ENCODE measurements around the gene MT1F.

MT1F gene

GRCh38 chr16:56641166-56641565, 16.6 kb upstream of the MT1F start:
- TF ChIP-seq POLR2AphosphoS5 (IDR thresholded peaks at IDR 0.05; ENCODE audit: low read depth, low read length) (no peak), POLR2A (IDR thresholded peaks at IDR 0.05; ENCODE audit: low read depth, low read length) (no peak), PAX5 (IDR thresholded peaks at IDR 0.05; ENCODE audit: insufficient read depth, low read length, severe bottlenecking) (no peak), POU2F2 (IDR thresholded peaks at IDR 0.05; ENCODE audit: low read depth, low read length) (no peak), TAF1 (IDR thresholded peaks at IDR 0.05; ENCODE audit: low read depth, low read length) (no peak), SPI1 (IDR thresholded peaks at IDR 0.05; ENCODE audit: low read depth, low read length) (no peak)
- DNase-seq (ENCODE audit: insufficient read length, low spot score) (no peak), FAIRE-seq (no peak)

DNA sequence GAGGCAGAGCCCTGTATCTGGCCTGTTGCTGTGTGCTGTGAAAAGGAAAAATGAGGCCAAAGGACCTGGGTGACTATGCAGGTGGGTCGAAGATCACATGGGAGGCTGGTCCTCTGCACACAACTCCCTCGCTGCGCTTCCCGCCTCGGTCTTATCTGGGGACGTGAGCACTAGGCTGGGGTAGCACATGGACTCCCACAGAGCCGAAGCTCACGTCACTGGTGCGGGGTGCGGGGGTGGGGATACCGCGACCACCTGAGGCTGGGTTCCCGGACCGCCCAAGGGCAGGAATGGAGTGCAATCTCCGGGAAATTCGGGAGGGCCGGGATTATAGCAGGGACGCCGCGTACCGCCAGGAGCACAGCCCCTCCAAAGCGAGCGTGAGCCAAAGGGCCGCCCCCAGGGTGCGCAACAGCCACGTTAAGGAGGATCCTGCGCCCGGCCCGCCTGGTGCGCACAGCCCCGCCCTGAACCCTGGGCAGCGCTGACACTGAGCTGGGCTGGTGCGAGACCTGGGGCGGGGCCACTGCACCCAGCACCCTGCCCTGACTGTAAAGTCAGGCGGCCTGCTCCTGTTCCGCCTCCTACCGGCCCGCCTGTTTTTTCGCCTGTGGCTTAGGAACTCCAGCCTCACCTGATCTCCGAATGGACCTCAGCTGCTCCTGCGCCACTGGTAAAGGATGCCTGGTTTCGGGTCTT, 14.5 kb upstream of the MT1F start:
- no peak for TF ChIP-seq POLR2AphosphoS5 (IDR thresholded peaks at IDR 0.05; ENCODE audit: low read depth, low read length)
- TF ChIP-seq PAX5 (IDR thresholded peaks at IDR 0.05; ENCODE audit: insufficient read depth, low read length, severe bottlenecking): no peak
- TF ChIP-seq POU2F2 (IDR thresholded peaks at IDR 0.05; ENCODE audit: low read depth, low read length): no peak
- TF ChIP-seq SPI1 (IDR thresholded peaks at IDR 0.05; ENCODE audit: low read depth, low read length): no peak
- no peak for TF ChIP-seq POLR2A (IDR thresholded peaks at IDR 0.05; ENCODE audit: low read depth, low read length)
- TF ChIP-seq TAF1 (IDR thresholded peaks at IDR 0.05; ENCODE audit: low read depth, low read length): no peak
- no peak for DNase-seq (ENCODE audit: insufficient read length, low spot score)
- no peak for FAIRE-seq

GRCh38 chr16:56643833-56644232, 13.9 kb upstream of the MT1F start:
- DNase-seq (ENCODE audit: insufficient read length, low spot score) (no peak), FAIRE-seq (no peak)
- TF ChIP-seq PAX5 (IDR thresholded peaks at IDR 0.05; ENCODE audit: insufficient read depth, low read length, severe bottlenecking) (no peak), POLR2AphosphoS5 (IDR thresholded peaks at IDR 0.05; ENCODE audit: low read depth, low read length) (no peak), TAF1 (IDR thresholded peaks at IDR 0.05; ENCODE audit: low read depth, low read length) (no peak), POU2F2 (IDR thresholded peaks at IDR 0.05; ENCODE audit: low read depth, low read length) (no peak), POLR2A (IDR thresholded peaks at IDR 0.05; ENCODE audit: low read depth, low read length) (no peak), SPI1 (IDR thresholded peaks at IDR 0.05; ENCODE audit: low read depth, low read length) (no peak)

GRCh38 chr16:56645311-56645710, 12.4 kb upstream of the MT1F start:
- TF ChIP-seq PAX5 (IDR thresholded peaks at IDR 0.05; ENCODE audit: insufficient read depth, low read length, severe bottlenecking): no peak
- TF ChIP-seq POLR2A (IDR thresholded peaks at IDR 0.05; ENCODE audit: low read depth, low read length): no peak
- no peak for DNase-seq (ENCODE audit: insufficient read length, low spot score)
- no peak for FAIRE-seq

DNA sequence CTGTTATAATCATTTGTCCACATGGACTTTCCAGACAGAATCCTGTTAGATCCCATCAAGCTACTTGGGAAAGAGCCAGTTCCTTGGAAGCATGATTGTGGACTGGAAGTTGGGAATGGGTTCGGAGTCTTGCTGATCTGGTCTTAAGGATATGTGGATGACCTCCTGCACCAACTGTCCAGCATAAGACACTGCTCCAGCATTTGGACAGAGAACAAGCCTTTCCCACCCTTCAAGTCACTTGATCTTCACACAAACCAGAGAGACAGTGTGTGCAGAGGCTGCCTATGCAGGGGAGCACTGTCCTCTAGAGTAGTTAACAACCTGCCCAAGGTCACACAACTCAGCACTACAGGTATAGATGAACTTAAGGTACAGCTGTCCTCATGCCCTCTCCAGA, 11.9 kb upstream of the MT1F start:
- TF ChIP-seq POU2F2 (IDR thresholded peaks at IDR 0.05; ENCODE audit: low read depth, low read length) (no peak), TAF1 (IDR thresholded peaks at IDR 0.05; ENCODE audit: low read depth, low read length) (no peak), POLR2AphosphoS5 (IDR thresholded peaks at IDR 0.05; ENCODE audit: low read depth, low read length) (no peak), POLR2A (IDR thresholded peaks at IDR 0.05; ENCODE audit: low read depth, low read length) (no peak), SPI1 (IDR thresholded peaks at IDR 0.05; ENCODE audit: low read depth, low read length) (no peak), PAX5 (IDR thresholded peaks at IDR 0.05; ENCODE audit: insufficient read depth, low read length, severe bottlenecking) (no peak)
- DNase-seq (ENCODE audit: insufficient read length, low spot score) (no peak), FAIRE-seq (no peak)

GRCh38 chr16:56647641-56648431, 9.9 kb upstream of the MT1F start:
- TF ChIP-seq POLR2AphosphoS5 (IDR thresholded peaks at IDR 0.05; ENCODE audit: low read depth, low read length): no peak
- TF ChIP-seq TAF1 (IDR thresholded peaks at IDR 0.05; ENCODE audit: low read depth, low read length): no peak
- TF ChIP-seq POLR2A (IDR thresholded peaks at IDR 0.05; ENCODE audit: low read depth, low read length): no peak
- TF ChIP-seq POU2F2 (IDR thresholded peaks at IDR 0.05; ENCODE audit: low read depth, low read length): no peak
- TF ChIP-seq PAX5 (IDR thresholded peaks at IDR 0.05; ENCODE audit: insufficient read depth, low read length, severe bottlenecking): no peak
- TF ChIP-seq SPI1 (IDR thresholded peaks at IDR 0.05; ENCODE audit: low read depth, low read length): no peak
- FAIRE-seq (no peak), DNase-seq (ENCODE audit: insufficient read length, low spot score) (no peak)

GRCh38 chr16:56649271-56649670, 8.5 kb upstream of the MT1F start:
- TF ChIP-seq POLR2A (IDR thresholded peaks at IDR 0.05; ENCODE audit: low read depth, low read length) (no peak), TAF1 (IDR thresholded peaks at IDR 0.05; ENCODE audit: low read depth, low read length) (no peak), PAX5 (IDR thresholded peaks at IDR 0.05; ENCODE audit: insufficient read depth, low read length, severe bottlenecking) (no peak), POU2F2 (IDR thresholded peaks at IDR 0.05; ENCODE audit: low read depth, low read length) (no peak), POLR2AphosphoS5 (IDR thresholded peaks at IDR 0.05; ENCODE audit: low read depth, low read length) (no peak), SPI1 (IDR thresholded peaks at IDR 0.05; ENCODE audit: low read depth, low read length) (no peak)
- FAIRE-seq: no peak
- DNase-seq (ENCODE audit: insufficient read length, low spot score): no peak

DNA sequence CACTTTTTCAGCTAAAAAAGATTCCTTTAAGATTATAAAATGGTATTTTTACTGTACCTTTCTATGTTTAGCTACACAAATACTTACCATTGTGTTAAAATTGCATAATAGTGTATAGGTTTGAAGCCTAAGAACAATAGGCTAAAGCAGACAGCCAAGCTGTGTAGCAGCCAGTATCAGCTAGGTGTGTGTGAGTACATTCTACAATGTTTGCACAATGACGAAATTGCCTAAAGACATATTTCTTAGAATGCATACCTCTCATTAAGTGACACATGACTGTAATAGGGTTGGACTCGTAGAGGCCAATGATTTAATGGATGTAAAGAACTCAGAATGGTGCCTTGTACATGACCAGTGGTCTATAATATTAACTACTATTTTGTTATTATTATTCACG, 7.9 kb upstream of the MT1F start:
- TF ChIP-seq POLR2A (IDR thresholded peaks at IDR 0.05; ENCODE audit: low read depth, low read length): no peak
- no peak for TF ChIP-seq PAX5 (IDR thresholded peaks at IDR 0.05; ENCODE audit: insufficient read depth, low read length, severe bottlenecking)
- no peak for TF ChIP-seq TAF1 (IDR thresholded peaks at IDR 0.05; ENCODE audit: low read depth, low read length)
- TF ChIP-seq POU2F2 (IDR thresholded peaks at IDR 0.05; ENCODE audit: low read depth, low read length): no peak
- TF ChIP-seq POLR2AphosphoS5 (IDR thresholded peaks at IDR 0.05; ENCODE audit: low read depth, low read length): no peak
- no peak for TF ChIP-seq SPI1 (IDR thresholded peaks at IDR 0.05; ENCODE audit: low read depth, low read length)
- FAIRE-seq (no peak), DNase-seq (ENCODE audit: insufficient read length, low spot score) (no peak)

GRCh38 chr16:56651586-56651985, 6.2 kb upstream of the MT1F start, which contains the start of gene MT1B:
Gene MT1B, plus strand, starts transcription at chr16:56651886. Its CDS starts 68 bp downstream, at chr16:56651954.
- FAIRE-seq (no peak), DNase-seq (ENCODE audit: insufficient read length, low spot score) (no peak)
- TF ChIP-seq TAF1 (IDR thresholded peaks at IDR 0.05; ENCODE audit: low read depth, low read length) (no peak), POU2F2 (IDR thresholded peaks at IDR 0.05; ENCODE audit: low read depth, low read length) (no peak), SPI1 (IDR thresholded peaks at IDR 0.05; ENCODE audit: low read depth, low read length) (no peak), POLR2A (IDR thresholded peaks at IDR 0.05; ENCODE audit: low read depth, low read length) (no peak), PAX5 (IDR thresholded peaks at IDR 0.05; ENCODE audit: insufficient read depth, low read length, severe bottlenecking) (no peak), POLR2AphosphoS5 (IDR thresholded peaks at IDR 0.05; ENCODE audit: low read depth, low read length) (no peak)

Measured in GM12891 (cell line).